Measurements from ENCODE around the gene GDF9.
"Not testable (repeated sequence)": the region's sequence is repeated elsewhere in the genome, so short reads cannot be mapped to it uniquely, and the experiment has no call there.

Gene GDF9

DNA sequence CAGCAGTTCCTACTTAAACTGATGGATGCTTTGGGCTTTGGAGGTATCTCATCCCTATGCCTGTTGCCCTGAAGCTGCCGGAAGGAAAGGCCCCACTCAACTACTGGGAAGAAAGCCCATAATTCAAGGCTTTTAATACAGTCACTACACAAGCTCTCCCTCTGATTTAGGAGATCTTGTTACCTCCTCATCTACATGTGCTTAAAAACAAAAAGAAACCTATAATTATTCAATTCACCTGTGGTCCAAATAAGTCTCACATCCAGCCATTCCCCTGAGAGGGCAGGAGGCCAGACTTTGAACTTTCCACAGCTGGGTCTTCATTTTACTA lies 6.5 kb upstream of the GDF9 start:
- no peak for DNase-seq (ENCODE audit: low read depth in 2 of 2)

DNA sequence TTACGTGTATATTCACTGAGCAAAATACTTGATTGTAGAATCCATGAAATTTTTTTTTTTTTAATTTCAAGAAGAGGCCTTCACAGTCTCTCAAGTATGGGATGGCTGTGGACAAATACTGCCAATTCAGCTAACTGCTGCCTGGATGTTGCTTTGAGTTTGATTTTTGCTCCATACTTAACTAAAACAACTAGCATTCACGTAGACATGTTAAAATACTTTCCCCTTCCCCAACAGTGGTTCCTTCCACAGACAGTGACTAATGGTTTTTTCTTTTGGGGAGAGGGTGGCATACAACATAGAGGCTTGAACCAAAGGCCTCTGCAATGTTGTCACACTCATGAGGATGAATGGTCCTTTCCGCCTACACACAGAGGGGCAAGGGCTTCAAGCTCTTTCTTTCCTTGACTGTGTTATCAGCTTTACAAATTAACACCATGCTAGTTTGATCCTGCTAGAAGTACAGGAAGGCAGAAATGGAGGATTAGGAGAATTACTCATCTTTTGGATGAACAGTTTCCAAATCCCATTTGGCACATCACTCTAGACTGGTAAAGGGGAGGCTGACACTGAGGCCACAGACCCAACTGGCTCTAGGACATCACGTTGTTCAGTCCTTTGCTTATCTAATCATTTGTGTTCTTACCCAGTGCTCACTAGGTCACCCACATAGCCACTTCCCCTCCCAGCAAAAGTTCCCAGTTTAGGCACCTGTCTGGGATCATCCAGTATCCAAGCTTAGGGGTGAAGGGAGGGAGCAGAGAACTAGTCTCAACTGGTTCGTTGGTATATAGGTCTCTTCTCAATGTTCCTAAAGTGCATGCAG lies 5.4 kb upstream of the GDF9 start:
- DNase-seq (ENCODE audit: low read depth in 2 of 2) = no peak

DNA sequence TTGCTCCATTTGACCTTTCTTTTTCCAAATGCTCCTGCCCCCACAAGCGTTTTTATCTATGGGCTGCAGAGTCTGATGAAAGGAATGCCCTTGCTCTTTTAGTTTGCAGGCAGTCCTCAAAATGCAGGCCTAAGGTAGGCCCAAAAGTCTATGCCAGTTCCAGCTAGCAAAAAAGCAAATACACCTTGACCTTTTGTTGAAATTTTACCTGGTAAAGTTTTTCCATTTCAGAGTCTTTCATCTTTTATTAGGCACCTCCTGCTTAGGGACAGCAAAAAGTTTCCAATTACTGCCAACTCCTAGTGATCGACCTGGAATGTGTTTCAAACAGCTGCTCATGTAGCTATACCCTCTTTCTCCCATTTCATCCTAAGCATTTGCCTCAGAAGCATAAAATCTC lies 4.5 kb upstream of the GDF9 start:
- DNase-seq (ENCODE audit: low read depth in 2 of 2) = no peak

DNA sequence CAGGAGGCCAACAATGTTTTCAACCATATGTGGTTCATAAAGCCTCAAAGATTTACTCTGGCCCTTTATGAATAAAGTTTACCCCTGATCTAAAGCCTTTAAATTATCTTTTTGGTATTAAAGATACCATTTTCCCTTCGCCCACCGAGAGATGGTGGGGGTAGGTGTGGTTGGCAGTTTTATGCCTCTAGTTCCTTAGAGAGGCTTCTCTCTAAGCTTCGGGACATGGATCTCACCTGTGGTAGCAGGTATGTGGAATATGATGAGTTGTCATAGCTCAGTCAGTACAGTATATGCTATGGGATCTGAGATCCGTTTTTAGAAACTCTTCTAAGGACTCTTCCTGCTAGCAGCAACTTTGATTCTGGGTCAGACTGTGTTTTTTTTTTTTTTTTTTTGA lies 2.5 kb upstream of the GDF9 start:
- DNase-seq (ENCODE audit: low read depth in 2 of 2) = no peak

DNA sequence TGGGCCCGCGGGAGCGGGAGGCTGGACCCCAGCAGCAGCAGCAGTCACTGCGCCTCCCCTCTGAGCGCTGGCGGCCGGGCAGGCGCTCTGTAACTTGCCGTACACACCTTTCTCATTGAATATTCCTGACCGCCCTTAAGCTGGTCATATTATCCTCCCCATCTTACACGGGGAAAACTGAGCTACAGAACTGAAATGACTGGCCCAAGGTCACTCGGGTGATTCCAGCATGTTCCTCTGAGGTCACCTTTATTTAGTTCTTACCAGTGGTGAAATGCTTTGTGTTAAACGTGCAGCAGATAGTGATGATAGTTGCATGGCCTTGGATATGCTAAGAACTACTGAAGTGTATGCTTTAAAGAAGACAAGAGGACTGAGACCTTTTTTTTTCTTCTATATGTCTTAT lies 780 bp upstream of the GDF9 start:
- no peak for DNase-seq (ENCODE audit: low read depth in 2 of 2)

DNA sequence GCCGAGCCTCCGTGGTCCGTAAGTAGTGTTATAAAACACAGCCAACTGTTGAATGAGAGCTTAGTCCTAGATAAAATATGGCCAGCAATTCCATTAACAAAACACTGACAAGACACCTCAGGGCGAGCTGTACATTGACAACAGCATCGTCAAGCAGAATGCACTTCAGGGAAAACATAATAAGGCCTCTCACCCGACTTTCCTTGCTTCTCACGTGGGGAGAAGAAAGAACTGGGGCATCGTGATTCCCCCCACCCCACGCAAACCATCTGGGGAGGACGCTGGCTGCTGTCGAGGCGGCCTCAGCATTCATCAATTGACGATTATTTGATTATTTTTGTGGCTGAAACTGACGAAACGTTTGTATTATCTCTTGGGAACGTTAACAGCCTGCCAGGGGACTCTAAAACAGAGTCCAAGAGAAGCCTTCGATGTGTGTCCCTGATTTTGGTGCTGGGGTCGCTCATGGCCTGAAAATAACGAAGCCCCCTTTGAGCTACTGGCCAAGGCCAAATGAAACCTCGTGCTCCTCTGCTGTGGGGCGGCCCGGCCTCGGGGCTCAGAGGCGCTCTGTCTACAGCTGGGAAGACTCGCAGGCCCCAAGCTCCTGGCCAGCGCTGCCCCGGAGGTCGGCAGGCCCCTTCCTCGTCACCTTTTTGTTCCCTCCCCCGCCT lies 464 bp downstream of the GDF9 start:
- no peak for DNase-seq (ENCODE audit: low read depth in 2 of 2)

DNA sequence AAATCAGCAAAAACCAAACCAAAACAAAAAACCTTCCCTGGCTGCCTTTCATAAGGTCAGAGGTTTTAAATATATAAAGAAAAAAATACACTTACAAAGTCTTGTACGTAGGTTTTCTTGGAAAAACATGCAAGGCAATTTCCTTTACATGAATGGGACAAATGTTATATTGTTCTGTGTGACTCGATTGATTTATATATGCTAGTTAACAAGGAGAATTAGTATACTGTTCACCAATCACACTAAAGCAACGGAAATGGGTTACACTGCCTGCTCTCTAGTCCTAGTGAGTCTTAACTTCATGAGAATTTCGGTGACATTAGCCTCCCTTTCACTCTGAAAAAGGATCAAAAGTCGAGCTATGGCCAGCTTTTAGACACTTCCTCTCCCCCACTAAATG lies 5.5 kb downstream of the GDF9 start:
- DNase-seq (ENCODE audit: low read depth in 2 of 2) = no peak

DNA sequence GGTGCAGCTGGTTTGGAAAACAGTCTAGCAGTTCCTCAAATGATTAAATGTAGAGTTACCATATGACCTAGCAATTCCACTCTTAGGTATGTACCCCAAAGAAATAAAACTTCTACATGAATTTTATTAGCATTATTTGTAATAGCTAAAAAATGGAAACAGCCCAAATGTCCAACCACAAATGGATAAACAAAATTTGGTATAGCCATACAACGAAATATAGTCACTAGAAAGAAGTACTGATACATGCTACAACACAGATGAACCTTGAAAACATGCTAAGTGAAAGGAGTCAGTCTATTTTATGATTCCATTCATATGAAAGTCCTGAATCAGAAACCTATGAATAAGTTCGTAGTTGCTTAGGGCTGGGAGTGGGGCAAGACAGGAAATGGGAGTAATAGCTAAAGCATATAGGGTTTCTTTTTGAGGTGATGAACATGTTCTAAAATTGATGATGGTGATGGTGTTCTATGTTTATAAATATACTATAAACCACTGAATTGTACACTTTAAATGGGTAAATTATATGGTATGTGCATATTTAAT lies 6.3 kb downstream of the GDF9 start:
- no peak for DNase-seq (ENCODE audit: low read depth in 2 of 2)

DNA sequence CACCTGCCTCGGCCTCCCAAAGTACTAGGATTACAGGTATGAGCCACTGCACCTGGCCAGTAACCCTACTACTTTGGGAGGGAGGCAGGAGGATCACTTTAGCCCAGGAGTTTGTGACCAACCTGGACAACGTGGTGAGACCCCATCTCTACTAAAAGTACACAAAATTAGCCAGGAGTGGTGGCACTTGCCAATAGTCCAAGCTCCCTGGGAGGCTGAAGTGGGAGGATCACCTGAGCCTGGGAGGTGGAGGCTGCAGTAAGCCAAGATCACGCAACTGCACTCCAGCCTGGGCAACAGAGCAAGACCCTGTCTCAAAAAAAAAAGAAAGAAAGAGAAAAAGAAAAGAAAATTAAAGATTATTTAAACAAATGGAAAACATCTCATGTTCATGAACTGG lies 10.3 kb downstream of the GDF9 start:
- DNase-seq (ENCODE audit: low read depth in 2 of 2) = no peak

DNA sequence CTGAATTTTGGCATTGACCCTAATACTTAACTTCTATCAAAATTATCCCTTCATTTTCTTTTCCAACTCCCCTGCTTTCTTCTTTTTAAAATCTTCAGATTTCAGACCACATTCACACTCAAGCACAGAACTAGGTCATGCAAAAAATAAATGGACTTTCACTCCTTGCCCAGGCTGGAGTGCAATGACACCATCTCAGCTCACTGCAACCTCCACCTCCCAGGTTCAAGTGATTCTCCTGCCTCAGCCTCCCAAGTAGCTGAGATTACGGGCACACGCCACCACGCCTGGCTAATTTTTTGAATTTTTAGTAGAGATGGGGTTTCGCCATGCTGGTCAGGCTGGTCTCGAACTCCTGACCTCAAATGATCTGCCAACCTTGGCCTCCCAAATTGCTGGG lies 11.3 kb downstream of the GDF9 start:
- DNase-seq (ENCODE audit: low read depth in 2 of 2) = not testable (repeated sequence)

DNA sequence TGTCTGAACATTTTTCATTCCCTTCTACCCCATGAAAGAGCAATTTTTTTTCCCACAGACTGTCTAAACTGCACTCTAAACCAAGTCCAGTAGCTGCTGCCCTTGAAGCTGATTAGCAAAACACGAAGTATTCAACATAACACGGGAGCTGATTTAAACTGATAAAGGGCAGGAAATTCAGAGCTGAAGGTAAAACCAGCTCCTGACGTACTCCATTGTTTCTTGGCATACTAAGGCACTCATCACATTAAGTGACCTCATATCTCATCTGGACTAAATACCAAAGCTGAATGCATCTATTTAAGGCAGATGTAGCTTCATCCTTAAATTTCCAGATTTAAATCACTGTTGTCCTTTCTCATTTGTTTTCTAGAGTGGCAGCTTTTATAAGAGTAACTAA lies 12.0 kb downstream of the GDF9 start:
- DNase-seq (ENCODE audit: low read depth in 2 of 2) = no peak

DNA sequence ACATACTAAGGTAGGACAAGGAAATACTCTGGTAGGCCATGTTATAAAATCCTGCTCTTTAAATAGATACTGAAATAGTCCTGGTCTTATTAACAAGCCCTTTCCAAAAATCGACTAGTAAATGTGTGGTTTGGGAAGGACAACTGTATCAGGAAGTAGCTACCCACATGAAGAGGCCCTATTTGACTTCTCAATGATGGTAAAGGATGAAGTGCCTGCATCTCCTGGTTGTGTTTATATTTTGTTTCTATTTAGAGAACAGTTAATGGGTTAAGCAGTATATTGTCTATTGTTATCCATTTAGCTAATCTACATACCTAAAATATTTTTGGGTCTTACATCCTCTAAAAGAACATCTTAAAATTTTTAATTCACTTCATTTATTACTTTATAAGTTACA lies 12.5 kb downstream of the GDF9 start:
- DNase-seq (ENCODE audit: low read depth in 2 of 2) = no peak

DNA sequence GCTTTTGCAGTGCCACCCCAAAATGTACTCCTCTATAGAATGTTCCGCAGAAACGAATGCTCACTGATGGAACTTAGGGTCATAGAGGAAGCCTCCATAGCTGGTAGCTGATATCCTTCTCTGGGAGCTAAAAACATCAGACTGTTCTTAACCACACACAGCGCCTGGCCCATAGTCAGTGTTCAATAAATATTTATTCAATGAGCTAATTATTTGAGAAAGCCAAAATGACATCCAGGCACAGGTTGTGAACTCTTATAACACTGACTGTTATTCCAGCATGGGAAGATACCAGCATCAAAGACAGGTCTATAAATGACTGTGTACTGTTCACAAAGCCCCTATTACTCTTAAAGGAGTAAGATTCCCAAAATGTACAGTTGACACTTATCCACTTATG lies 12.9 kb downstream of the GDF9 start:
- DNase-seq (ENCODE audit: low read depth in 2 of 2) = no peak

DNA sequence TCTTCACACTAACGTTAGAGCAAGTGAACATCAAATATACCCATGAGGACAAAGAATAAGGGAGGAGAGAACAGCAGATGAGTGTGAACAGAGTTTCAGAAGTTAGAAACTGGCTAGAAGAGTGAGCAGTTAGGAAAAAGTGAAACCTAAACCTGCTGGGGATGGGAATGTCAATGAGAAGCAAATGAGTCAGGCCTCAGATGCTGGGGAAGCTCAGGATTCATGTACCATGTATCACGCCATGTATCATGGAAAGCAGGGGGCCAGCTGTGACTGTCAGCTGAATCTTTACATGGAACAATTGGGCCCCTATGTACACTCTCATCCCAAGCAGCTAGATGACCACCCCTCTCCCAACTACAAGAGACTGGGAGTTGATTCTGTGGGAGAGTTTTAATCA lies 16.2 kb downstream of the GDF9 start:
- DNase-seq (ENCODE audit: low read depth in 2 of 2) = no peak

DNA sequence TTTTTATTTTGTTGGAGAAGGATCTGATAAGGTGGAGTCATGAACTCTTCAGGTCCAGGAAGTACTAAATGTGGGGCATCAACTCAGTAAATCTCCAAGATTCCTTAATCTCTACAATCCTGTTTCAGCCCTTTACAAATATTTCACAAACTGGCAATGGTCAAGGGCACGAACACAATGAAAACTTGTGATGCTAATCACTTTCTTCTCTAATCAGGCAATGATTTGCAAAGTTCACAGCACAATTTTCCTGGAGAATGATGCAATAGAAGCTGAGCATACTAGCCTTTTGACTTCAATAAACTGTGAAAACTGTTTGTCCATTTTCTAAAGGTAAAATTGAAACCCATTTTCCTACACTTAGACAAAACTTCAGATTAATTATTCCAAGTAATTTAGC lies 16.9 kb downstream of the GDF9 start:
- DNase-seq (ENCODE audit: low read depth in 2 of 2) = no peak

DNA sequence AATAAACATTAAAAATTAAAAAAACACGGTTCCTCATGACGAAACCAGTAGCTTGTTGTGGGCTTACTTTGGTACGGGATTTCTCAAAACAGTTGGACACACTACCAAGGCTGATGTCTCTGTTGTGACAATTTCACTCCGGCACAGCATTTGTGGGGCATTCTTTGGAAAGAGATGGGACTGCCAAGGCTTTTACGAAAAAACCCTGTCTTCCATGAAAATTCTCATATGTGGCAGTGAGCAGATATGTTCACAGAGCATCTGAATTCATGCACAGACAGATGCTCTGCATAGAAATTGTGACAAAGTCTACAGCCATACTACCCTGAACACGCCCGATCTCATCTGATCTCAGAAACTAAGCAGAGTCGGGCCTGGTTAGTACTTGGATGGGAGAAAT lies 18.0 kb downstream of the GDF9 start:
- DNase-seq (ENCODE audit: low read depth in 2 of 2) = no peak

DNA sequence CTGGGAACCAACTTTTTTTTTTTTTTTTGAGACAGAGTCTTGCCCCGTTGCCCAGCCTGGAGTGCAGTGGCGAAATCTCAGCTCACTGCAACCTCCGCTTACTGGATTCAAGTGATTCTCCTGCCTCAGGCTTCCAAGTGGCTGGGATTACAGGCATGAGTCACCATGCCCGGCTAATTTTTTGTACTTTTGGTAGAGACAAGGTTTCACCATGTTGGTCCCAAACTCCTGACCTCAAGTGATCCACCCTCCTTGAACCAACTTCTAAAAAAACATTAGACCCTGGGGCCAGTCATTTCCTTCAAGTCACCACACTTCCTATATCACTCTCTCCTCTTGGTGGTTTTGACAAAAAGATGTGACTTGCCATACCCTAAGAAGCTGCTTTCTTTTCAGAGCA lies 25.0 kb downstream of the GDF9 start:
- no peak for DNase-seq (ENCODE audit: low read depth in 2 of 2)

DNA sequence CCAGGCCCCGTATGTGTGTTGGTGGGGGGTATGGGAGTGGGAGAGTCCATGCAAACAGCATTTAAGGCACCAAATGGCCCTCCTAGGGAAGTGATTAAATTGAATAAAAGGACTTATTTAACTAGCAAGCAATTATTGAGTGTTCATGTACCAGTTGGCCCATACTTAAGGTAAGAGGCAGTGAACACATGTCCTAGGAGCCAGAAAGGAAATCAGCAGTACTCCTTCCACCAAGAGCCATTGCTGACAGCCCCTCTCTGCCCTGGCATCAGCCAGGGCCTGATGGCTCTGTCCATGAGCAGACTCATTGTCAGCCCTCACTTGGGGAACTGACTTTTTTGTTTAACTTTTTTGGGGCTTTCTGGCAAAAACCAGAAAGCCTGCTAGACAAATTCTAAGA lies 25.4 kb downstream of the GDF9 start:
- no peak for DNase-seq (ENCODE audit: low read depth in 2 of 2)

DNA sequence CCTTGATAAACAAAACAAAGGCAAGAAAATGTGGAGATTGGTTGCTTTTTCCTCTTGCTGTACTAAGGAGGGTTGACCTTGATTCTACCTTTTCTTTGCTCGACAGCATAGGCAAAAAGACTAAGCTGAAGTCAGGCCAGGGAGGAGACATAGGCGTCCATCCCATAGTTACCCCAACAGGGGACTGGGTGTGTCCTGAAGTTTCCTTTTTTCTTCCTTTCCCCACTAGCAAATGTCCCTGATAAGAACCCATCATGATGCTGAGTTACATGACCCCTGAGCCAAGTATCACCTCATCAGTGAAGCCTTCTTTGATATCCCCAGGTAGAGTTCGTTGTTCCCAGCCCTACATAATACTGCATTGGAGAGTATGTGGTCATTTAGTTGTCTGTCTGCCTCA lies 26.0 kb downstream of the GDF9 start:
- no peak for DNase-seq (ENCODE audit: low read depth in 2 of 2)

DNA sequence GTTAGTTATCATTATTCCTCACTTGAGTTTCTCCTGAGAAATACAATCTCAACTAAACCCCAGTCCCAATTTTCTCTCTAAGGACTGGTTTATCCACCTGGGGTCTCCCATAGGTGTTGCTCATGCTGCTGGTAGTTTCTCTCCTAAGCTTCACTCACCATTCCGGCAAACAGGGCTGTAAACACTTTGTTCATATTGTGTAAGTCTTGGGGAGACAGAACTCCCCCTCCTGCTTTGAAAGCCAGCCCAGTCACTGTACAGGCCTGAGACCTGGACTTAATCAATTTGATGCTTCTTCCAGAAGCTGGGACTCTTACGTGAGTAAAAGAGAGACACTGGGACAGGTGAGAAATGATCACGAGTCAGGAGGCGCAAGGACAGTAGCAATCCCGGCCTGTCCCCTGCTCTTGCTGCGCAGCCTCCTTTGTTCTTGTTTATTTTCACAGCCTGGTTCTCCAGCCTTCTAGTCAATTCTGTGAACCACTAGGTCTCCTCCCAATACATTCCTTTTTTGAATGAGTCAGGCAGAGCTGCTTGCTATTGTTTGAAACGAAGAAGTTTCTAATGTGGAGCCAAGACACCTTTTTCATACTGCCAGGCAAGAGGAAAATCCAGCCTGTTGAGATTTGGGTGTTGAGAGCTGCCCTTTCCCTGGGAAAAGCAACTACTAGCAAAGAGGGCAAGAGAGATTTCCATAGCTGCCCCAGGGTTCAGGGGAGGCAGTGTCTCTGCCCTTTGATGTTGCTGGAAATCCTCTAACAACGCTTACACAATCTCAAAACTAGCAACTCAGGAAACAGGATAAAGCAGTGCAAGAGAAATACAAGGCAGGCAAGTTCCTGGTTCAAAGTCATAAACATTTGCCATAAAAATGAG lies 26.6 kb downstream of the GDF9 start:
- DNase-seq (ENCODE audit: low read depth in 2 of 2) = no peak

DNA sequence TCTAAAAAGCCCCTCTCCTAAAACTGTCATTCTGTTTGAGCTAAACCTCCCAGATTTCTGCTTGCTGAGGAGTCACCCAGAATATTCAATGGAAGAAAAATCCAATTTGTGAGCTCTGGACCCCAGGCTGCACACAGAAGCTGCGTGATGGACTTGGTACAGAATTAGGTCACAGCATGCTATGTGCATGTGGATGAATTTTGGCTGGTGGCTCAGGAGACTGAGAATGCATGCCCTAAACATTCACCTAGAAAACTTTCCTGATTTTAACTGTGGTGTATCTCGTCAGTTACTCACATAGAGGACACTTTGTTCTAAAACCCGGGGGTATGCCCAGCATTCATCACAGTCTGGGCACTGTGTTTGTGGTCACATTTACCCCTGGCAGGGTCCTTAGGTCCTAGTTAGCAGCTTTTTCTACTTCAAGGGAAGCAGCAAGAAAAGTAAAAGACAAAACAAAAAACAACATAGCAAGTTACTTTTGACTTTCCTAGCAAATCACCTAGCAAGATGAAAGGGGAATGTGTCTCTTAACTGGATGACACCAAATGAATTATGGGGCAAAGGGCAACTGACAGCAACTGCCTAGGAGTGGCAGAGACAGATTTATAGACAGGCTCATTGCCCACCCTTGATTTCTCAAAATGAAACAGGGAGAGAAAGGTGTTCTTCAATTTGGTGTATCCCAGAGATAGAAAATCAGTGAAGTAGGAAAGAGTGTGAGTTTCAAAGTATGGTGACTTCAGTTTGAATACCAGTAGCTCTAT lies 27.6 kb downstream of the GDF9 start:
- DNase-seq (ENCODE audit: low read depth in 2 of 2) = no peak

DNA sequence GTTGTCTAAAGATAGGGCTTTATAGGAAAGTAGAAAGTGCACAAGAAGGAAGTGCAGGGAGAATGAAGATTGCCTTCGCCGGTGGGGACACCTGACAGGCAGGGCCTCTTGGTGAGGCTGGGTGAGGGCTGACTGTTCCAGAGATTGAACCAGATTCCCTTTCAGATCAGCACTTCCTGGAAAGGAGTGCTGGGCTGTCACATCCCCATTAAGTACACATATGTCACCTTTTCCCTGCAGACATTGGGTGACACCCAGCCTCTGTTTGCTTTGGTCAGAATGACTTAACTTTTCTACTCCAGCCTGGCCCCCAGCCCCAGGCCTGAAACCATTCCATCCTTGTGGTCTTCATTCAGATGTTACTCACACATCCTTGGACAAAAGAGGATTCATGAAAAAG lies 28.4 kb downstream of the GDF9 start:
- DNase-seq (ENCODE audit: low read depth in 2 of 2) = no peak

Data from stimulated activated CD8-positive, alpha-beta memory T cell treated with anti-CD3 and anti-CD28 coated beads, Interleukin-2, amount 100 ng/mL, for 1 hour (primary cell).